Astrocyte of the cerebellum (primary cell): Measurements from ENCODE around the gene MAPK7.
A peak's percentile ranks its signal among the peaks of the same experiment; 100 is the strongest.

Experiments
- DNase-seq: peaks from one replicate; pipeline ENCODE4 v3.0.0-alpha.2; 2011; ENCODE audit warnings: low read depth
- H3K4me3 ChIP-seq: 2 replicates; pipeline ENCODE4 v1.5.1; 2011; ENCODE audit warnings: mild to moderate bottlenecking, low read depth, low read length, moderate library complexity
- in situ Hi-C: cut with HindIII; loops from 2 replicates; pipeline ENCODE4 v1.10.0; 2017; ENCODE audit warnings: low sequenced_read_pairs
- TF ChIP-seq, protein P1 (sequence below): IDR thresholded peaks from 2 replicates; pipeline ENCODE4 v1.5.1; 2012; ENCODE audit warnings: low read length, low read depth, moderate library complexity, mild to moderate bottlenecking; ENCODE audit errors: missing control alignments

Gene MAPK7

GRCh38 chr17:19343256-19343630, 35.1 kb upstream of the MAPK7 start:
- no peak overlapping the region for H3K4me3 ChIP-seq
- no peak for DNase-seq
- TF ChIP-seq, protein P1, sequence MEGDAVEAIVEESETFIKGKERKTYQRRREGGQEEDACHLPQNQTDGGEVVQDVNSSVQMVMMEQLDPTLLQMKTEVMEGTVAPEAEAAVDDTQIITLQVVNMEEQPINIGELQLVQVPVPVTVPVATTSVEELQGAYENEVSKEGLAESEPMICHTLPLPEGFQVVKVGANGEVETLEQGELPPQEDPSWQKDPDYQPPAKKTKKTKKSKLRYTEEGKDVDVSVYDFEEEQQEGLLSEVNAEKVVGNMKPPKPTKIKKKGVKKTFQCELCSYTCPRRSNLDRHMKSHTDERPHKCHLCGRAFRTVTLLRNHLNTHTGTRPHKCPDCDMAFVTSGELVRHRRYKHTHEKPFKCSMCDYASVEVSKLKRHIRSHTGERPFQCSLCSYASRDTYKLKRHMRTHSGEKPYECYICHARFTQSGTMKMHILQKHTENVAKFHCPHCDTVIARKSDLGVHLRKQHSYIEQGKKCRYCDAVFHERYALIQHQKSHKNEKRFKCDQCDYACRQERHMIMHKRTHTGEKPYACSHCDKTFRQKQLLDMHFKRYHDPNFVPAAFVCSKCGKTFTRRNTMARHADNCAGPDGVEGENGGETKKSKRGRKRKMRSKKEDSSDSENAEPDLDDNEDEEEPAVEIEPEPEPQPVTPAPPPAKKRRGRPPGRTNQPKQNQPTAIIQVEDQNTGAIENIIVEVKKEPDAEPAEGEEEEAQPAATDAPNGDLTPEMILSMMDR: no peak
- in situ Hi-C loops: no loop called here

GRCh38 chr17:19343671-19344151, 34.6 kb upstream of the MAPK7 start:
- in situ Hi-C loops: no loop called here
- TF ChIP-seq, protein P1: no peak
- H3K4me3 ChIP-seq: no peak overlapping the region
- DNase-seq: no peak

- in situ Hi-C loops: no loop called here
- TF ChIP-seq, protein P1: no peak
- DNase-seq: no peak
- no peak overlapping the region for H3K4me3 ChIP-seq
These were observed 33.8 kb upstream of the MAPK7 start for GRCh38 chr17:19344311-19345066.

DNA sequence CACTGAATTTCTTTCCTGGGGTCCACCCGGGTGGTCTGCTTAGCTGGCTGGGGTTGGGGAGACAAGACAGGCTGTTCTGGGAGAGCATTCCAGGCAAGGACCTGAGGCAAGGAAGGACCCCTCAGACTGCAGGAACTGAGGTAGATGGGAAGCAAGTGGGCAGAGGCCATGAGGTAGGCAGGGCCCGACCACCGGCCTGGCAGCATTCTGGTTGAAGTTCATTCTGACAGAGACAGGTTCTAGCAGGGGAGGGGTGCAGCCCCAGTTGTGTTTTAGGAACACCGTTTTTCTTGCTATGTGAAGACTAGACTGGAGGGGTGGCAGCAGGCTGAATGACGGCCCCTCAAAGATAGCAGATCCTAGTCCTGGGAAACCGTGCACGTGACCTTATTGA, 33.2 kb upstream of the MAPK7 start:
- TF ChIP-seq, protein P1: no peak
- in situ Hi-C loops: no loop called here
- no peak overlapping the region for H3K4me3 ChIP-seq
- DNase-seq: no peak

DNA sequence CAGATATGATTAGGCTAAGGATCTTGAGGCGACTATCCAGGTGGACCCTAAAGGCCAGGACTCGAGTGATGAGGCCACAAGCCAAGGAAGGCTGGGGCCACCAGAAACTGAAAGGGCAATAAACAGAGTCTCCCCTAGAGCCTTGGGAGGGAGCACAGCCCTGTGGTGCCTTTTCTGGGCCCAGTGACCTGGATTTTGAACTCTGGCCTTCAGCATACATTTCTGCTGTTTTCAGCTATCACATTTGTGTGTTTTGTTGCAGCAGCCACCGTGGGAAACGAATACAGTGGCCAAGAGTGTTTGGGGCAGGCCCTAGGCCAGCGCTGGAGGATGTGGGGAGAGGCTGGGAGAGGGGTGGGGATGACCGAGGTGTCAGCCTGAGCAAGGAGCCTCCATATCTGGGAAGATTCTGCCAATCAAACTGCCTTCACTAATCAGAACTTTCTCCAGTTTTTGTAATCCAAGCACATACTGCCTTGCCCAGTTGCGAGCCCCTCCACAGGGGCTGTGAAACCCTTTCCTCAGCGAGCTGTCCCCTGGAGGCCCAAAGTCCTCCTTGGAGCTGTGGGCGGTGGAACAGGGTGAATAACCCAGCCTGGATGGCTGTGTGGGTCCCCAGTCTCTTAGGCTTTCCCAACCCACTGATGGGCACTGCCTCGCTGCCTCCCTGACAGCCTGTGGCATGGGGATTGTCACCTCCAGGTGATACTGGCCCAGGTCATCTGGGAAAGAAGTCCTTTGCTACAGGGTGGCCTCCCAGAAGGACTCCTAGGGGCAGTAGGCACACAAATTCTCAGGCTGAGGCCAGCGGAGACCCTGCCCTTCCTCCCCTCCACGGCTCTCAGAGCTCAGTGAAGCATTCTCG, 32.6 kb upstream of the MAPK7 start:
- in situ Hi-C loops: no loop called here
- TF ChIP-seq, protein P1: no peak
- H3K4me3 ChIP-seq: no peak overlapping the region
- DNase-seq: no peak

GRCh38 chr17:19346351-19347255, 31.7 kb upstream of the MAPK7 start:
- in situ Hi-C loops: no loop called here
- TF ChIP-seq, protein P1: no peak
- peak; percentile 49 for DNase-seq
- H3K4me3 ChIP-seq: no peak overlapping the region
